GM15510 (cell line): ENCODE results near the gene TTBK1.

Source experiments
- POLR2A ChIP-seq: IDR thresholded peaks from 3 replicates; pipeline ENCODE4 v1.6.1; 2011; ENCODE audit warnings: borderline replicate concordance; ENCODE audit not compliant: insufficient read length; ENCODE audit errors: extremely low read depth

Gene TTBK1

DNA sequence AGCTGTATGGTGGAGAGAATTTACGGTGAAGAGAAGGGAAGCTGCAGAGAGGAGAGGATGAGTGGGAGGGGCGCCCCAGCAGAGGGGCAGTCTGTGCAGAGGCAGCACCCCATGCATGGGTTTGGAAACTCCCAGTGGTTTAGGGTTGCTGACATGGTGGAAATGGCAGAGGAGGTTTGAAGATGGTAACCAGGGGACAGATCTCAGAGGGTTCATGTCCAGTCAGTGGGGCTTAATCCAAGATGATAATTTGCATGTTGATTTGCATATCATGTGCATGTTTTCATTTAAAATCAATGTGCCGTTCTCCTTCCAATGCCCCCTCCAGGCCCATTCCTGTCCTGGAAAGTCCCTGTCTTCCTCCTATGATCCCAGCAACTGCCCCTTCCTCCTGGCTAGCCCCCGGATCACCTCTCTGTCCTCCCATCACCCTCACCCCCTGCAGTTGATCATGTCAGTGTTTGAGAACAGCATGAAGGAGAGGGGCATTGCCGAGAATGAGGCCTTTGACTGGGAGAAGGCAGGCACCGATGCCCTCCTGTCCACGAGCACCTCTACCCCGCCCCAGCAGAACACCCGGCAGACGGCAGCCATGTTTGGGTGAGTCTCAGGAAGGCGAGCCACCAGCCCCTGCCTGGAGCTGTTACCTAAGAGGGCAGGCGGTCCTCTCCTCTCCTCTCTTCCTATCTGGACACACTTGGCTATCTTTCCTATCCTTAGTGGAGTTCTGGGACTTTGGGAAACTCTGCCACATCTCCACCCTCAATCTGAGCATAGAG is 14.3 kb downstream of the TTBK1 start:
- no peak for TF ChIP-seq POLR2A

DNA sequence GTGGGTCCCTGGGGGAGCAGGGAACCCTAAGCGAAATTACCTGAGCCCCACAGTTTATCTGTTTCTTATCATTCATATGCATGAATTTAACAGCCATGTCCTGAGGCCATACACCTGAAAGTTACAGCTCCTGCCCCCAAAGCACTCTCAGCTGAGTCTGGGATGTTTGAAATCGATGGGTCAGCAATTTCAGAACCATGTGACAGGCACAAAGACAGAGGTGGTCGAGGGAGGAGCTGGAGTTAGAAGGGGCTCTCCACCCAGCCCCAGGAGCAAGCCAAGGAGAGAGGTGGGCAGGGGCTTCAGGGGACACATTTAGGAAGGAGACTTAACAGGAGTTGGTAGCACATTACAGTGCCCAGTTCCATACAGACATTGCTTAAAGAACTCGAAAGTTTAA is 14.9 kb downstream of the TTBK1 start:
- TF ChIP-seq POLR2A = no peak

DNA sequence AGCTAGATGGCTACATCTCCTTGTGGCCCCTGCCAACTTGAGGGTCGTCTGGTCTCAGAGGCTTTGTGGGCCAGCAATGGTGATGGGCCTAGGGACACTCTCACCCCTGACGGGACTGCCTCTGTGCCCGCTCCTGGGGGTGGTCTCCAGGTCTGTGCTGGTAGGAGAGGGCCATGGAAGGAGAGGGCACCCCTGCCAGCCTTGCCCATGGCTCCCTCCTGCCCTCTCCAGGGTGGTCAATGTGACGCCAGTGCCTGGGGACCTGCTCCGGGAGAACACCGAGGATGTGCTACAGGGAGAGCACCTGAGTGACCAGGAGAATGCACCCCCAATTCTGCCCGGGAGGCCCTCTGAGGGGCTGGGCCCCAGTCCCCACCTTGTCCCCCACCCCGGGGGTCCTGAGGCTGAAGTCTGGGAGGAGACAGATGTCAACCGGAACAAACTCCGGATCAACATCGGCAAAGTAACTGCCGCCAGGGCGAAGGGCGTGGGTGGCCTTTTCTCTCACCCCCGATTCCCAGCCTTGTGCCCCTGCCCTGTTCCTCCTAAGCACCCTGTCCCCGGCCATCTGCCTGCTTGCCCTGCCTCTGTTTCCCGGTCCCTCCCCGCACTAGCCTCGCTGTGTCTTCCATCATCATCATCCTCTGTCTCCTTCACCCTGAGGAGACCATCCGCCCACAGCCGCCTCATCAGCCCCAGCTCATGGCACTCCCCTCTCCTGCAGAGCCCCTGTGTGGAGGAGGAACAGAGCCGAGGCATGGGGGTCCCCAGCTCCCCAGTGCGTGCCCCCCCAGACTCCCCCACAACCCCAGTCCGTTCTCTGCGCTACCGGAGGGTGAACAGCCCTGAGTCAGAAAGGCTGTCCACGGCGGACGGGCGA is 15.8 kb downstream of the TTBK1 start:
- TF ChIP-seq POLR2A = no peak

DNA sequence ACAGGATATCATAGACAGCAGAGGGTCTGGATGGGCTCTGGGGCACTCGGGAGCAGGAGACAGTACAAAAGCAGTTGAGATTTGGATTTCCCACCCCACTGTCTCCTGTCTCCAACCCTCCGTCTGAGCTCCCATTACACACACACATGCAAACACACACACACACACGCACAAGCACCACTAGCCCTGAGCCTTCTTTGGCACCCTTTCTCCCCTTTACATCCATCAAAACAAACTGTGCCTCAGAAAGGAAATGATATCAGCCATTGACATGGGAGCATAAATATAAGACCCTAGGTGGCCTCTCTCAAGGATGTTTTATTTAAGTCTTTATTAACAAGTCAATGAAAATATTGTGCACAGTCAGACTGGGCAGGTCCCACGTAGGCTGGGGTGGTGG is 17.5 kb downstream of the TTBK1 start:
- no peak for TF ChIP-seq POLR2A

DNA sequence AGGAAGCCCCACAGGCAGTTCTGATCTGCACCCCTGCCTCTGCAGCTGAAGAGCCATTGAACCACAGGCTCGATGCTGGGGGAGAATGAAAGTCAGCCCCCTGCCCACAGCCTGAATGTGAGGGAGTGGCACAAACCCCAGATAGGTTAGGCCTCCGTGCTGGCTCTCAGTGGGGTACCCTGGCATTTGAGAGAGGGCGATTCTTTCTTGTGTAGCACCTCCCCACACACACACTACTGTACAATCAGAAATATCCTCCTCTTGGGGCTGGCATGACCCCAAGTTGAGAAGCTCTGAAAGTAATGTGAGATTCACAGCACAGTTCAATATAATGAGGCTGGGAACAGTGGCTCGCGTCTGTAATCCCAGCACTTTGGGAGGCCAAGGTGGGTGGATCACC is 17.9 kb downstream of the TTBK1 start:
- TF ChIP-seq POLR2A = no peak

DNA sequence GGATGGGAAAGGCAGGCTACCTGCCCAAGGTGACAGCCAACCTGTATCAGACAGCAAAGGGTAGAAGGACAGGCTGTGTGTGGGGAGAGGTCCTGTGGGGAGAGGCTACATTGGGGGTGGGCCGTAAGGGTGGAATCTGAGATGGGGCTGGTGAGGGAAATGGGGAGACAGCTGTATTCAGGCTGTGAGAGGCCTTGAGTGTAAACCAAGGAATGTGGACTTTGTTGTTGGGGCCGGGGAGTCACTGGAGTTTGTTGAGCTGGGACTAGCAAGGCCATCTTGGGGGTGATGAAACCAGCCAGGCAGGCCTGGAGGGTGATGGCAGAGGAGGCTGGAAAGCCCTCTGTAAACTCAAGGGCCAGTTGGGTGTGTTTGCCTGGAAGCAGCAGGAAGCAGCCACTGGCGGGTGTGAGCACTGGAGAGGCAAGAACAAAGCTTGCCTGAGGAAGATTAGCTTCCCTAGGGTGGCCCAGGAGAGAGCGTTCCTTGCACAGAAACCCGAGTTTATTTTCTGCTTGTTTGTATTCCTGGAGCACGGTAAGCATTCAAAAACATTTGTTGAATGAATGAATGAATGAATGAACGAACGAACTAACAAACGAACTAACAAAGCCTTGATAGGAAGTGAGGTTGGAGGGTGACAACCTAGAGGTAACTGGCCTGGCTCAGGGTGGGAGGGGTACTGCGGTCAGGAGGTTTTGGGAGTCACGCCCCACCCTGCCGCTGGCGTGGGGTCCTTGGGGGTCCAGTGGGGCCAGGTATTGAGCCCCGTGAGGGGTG is 18.9 kb downstream of the TTBK1 start:
- TF ChIP-seq POLR2A = no peak

DNA sequence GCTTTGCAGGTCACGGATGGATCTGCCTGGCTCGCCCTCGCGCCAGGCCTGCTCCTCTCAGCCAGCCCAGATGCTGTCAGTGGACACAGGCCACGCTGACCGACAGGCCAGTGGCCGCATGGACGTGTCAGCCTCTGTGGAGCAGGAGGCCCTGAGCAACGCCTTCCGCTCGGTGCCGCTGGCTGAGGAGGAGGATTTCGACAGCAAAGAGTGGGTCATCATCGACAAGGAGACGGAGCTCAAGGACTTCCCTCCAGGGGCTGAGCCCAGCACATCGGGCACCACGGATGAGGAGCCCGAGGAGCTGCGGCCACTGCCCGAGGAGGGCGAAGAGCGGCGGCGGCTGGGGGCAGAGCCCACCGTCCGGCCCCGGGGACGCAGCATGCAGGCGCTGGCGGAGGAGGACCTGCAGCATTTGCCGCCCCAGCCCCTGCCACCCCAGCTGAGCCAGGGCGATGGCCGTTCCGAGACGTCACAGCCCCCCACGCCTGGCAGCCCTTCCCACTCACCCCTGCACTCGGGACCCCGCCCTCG is 19.6 kb downstream of the TTBK1 start:
- TF ChIP-seq POLR2A = no peak

DNA sequence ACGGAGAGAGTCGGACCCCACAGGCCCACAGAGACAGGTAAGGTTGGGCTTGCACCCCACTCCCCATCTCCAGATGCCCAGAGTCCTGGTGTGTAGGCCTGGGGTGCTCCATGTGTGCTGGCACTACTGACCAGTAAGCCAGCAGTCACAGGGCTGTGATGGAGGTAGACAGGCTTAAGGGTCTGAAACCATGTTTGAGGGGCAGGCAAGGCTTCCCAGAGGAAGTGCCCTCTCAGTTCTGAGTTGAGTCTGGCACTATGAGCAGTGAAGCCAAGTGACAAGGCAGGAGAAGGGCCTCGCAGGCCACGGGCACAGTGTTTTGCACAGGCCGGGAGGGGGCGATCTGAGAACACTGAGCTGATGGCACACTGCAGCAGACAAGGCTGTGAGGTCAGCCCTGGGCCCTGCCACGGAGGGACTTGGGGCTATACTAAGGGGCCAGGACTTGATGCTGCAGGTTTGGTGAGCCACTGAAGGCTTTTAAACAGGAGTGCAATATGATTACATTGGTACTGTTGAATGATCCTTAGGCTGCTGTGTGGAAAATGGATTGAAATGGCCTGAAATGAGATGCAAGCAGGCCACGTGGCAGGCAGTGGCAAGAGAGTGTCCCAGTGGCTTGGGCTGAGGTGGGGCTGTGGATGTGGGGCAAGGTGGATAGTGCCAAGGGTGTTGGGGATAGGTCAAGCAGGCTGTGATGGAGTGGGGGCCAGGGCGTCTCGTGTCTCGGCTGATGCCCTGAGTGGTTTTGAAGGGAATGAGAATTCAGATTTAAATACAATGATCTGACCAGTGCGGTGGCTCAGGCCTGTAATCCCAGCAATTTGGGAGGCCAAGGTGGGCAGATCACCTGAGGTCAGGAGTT is 20.3 kb downstream of the TTBK1 start:
- TF ChIP-seq POLR2A = no peak

DNA sequence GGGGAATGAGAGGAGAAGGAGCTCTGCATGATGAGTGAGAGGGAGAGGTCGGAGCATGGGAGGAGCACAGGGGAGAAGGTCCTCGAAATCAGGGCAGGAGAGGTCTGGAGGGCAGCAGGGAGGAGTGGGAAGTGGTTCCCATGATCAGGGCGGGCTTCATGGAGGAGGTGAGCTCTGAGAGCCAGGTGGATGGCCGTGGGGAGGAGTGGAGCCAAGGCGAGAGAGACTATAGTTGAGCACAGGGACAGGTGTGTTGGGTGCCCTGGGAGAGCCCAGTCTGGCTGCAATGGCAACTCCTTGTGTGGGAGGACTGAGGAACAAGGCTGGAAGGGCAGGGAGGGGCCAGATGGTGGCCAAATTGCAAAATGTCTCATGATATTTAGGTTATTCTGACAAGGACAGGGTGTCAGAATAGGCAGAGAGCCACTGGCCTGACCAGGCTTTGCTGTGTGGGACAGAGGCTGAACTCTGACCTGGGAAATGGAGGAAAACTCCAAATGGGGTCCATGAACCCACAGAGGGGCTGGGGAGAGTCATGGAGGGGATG is 21.4 kb downstream of the TTBK1 start:
- TF ChIP-seq POLR2A = no peak

DNA sequence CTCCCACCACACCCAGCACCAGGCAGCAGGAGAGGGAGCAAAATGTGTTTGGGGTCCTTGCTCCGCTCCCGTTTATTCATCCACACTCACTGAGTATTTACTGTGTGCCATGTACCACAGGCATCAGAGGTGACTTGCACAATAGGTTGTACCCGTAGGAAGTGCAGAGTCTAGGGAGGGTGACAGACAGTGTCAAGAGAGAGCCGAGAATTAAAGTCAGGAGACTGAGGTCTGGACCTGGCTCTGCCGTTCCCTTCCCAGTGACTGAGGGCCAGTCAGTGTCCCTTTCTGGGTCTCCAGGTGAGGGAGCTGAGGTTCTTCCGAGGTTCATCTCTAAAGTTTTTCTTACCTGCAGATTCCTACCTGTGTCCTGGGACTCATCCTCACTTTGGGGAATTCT is 22.3 kb downstream of the TTBK1 start:
- TF ChIP-seq POLR2A = no peak

DNA sequence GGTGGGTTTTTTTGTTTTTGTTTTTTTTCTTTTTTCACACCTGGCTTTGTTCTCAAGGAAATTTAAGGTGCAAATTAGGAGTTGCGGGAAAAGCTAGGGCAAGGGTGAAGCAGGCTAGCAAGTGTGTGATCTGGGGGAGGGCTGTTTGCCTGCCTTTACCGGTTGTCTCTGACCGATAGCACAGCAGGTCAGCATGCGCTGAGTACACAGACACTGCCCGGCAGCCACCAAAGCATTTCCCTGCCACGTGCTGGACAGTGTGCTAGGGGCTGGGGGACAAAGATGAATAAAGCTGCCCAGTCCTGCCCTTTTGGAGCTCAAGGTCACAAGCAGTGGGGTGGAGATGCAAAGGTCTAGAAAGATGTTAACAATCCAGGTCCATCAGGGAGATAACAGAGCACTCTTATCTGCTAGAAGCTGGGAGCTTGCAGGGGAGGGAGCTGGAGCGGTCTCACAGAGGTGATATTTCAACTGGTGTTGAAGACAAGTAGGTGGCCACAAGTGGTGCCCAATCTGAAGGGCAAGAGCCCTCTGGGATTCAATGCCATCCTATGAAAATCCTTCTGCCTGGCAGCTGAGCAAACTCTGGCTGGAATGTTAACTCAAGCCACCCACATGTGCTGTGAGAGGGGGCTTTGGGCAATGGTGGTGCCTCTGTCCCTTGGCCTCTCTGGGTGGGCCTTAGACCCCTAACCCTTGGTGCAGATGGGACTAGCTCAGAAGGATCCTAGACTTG is 24.5 kb downstream of the TTBK1 start:
- no peak for TF ChIP-seq POLR2A

DNA sequence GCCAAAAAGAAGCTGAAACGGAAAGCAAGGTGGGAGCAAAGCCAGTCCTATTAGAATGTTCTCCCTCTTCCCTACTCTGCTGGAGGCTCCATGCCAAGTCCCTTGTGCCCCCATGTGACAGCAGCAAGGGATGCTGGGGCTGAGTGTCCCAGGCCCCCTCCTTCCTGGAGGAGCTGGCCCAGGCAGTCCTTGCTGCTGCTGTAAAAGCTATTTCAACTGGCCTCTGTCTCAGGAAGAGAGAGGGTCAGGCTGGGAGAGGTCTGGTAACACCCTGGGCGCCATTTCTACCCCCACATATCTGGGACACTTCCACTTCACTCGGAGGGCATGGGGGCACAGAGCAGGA is 25.0 kb downstream of the TTBK1 start:
- no peak for TF ChIP-seq POLR2A

DNA sequence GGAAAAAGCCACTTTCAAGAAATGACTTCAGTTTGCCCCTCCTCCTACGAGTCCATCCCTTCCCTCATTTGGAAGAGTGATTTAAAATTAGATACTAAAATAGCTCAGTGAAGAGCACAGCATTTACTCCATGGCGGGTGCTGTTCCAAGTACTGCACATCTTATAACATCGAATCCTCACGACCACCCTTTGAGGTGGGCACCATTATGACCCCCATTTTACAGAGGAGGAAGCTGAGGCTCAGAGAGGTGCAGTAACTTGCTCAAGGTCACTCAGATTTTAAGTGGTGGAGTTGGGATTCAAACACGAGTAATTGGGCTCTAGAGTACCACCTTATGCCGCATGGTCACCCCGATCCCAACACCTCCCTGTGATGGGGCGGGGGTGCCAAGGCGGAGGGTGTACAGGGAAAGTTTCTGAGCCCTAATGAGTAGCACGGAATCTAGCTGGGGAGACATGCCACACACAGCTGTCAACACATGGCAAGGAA is 25.5 kb downstream of the TTBK1 start:
- no peak for TF ChIP-seq POLR2A
